Activated CD4-positive, alpha-beta T cell treated with anti-CD3 and anti-CD28 coated beads for 48 hours (primary cell): ENCODE results near the gene LRRN4CL.
A peak's percentile ranks its signal among the peaks of the same experiment; 100 is the strongest.
"Not testable (repeated sequence)": the region's sequence is repeated elsewhere in the genome, so short reads cannot be mapped to it uniquely, and the experiment has no call there.

Source experiments
- DNase-seq: peaks from one replicate; pipeline ENCODE4 v3.0.0-alpha.2; 2020

Gene LRRN4CL

DNA sequence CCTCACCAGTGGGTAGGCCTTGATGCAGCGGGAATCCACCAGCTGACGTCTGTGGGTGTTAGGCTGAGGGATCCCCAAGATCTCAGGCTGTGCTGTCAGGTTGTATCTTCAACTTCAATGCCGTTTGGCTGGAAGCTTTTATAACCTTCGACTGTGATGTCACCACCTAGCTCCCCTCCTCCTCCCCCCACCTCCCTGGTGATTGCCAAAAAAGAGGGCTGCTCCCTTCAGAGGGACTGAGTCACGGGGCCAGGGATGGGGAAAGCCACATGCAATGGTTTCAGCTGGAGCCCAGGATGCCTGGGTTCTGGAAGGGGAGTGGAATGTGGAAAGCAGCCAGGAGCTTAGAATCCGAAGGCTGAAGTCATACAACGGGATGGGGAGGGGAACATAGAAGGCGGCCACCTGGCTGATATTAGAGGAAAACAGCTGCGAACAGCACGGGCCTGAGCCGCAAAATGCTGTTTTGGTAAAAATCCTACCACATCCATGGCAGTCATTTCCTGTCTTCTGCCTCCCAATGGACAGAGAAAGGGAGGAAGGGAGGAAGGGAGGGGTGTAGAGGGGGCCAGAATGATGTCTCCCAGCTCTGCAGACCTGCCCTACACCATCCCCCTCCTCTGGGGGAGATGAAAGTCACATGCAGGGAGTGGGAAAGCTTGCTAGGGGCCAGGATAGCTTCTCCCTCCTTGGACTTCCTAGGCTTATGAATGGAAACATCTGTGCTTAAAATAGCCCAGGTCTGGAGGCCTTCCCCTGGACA lies at the start of gene LRRN4CL:
TSS of gene LRRN4CL (minus strand) at position 110 of the 763 bp plus-strand sequence. CDS start 1,022 bp downstream, outside the sequence.
- DNase-seq = no peak

DNA sequence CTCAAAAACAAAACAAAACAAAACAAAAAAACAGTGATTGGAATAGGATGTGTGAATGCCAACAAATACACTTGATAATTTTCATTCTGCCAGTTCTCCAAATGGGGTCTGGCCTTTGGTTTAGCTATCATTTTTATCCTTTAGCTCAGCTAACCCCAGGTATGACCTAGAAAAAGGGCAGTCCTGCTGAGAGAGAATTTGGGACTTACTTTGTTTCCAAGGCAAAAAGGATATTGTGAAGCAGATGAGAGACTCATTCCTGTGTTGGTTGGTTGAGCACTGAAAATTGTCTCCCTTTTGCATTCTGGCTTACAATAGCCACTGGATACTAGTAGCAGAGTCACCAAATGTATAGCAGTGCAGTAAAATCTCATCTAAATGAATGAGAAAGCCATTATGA lies 47.9 kb upstream of the LRRN4CL start:
- DNase-seq = no peak

DNA sequence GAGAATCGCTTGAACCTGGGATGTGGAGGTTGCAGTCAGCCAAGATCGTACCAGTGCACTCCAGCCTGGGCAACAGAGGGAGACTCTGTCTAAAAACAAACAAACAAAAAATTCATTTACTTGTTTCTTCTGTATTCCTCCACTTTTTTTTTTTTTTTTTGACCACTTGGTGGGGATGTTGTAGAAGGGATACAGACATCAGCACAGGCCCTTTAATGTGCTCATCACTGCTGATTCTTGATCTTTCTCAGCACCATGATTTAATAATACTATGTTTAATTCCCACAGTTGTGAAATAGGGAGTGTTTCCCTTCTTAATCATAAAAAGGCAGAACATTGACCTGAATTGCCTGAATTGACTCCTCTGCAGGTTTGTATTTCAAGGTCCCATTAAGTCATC lies 43.5 kb upstream of the LRRN4CL start:
- no peak for DNase-seq

GRCh38 chr11:62730076-62730475 lies 40.7 kb upstream of the LRRN4CL start:
- DNase-seq = not testable (repeated sequence)

DNA sequence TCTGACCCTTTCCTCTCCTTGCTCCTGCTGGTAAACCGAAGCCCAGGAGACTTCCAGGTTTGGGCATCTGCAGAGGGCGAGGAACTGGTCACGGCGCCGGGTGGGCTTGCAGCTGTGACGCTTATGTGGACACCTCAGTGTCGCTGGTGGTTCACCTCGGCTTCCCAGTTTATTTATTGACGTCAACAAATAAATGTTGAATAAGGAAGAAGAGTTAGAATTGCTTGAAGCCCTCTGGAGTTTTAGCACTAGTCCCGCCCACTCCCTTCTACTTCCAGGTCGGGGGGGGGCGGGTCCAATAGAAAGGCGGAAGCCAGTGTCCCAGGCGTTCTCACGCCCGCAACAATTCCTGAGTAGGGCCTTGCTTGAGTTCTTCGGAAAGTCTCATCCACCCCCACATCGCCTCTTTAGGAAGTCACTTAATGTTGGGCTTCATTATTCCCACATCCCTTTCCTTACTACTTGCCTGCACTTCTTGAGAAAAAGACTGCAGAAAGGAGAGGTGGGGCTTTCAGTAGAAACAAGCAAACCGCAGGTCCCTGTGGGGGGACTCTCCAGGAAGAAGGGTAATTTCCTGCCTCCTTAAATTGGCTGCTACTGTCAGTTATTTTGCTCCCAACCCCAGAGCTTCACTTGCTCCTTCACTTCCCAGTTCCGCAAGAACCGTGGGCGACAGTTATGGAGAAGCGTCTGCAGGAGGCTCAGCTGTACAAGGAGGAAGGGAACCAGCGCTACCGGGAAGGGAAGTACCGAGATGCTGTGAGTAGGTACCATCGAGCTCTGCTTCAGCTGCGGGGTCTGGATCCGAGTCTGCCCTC lies 39.0 kb upstream of the LRRN4CL start, which contains the start of gene TTC9C:
TSS of gene TTC9C (plus strand) at position 316 of the 818 bp plus-strand sequence. CDS start at position 679, 363 bp downstream.
- DNase-seq = peak; percentile 87

- DNase-seq = peak; percentile 87
These were observed 38.5 kb upstream of the LRRN4CL start for GRCh38 chr11:62727872-62728170.

DNA sequence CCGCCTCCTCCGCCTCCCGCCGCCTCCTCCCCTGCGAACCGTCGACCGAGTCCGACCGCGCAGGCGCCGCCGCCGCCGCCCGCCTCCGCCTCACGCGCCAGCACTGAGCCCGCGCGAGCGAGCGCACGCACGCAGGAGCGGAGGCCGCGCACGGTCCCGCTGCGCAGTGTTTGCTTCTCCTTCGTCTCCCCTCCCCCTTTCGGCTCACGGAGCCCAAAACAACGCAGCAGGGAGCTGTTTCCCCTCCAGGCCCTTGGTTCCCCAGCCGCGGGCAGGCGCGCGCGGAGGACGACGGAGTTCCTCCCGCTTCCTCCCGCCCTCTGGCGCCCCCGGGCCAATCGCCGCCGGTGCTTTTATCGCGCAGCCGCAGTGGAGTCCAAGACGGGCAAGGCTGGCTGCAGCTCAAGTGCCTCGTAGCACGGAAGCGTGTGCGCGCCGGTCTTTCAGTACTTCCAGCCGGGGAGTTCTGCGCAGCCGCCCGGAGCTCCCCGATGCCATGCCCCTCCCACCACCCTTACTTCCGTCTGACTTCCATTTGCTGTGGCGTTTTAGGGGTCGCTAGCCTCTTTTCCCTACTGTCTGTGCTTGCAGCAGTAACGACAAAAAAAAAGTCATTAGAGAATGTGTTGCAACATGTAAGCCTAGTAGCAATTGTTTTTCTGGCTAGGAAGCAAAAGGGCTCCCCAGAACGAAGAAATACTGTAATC lies 38.0 kb upstream of the LRRN4CL start, which contains the start of gene HNRNPUL2:
TSS of gene HNRNPUL2 (minus strand) at position 293 of the 707 bp plus-strand sequence. CDS start 301 bp downstream, outside the sequence.
- DNase-seq = peak; percentile 99

GRCh38 chr11:62726915-62727164 lies 37.5 kb upstream of the LRRN4CL start:
- no peak for DNase-seq

- DNase-seq = peak; percentile 37
These were observed 37.0 kb upstream of the LRRN4CL start for GRCh38 chr11:62726156-62726914.

DNA sequence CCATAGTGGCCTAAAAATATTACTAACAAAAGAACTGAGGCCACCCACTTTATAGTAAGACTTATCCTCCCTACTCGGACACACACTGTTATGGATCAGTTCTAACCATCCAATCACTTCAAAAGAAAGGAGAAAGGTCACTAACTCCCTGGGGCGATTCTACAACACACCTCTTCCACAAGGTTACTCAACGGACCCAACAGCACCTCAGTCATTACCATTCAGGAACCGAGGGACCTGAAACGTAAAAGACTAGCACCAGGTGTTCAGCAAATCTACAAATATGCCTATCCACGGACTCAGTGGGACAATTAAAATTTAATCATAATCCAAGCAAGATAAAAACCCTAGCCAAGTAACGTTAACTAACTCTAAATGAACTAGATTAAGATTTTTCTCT lies 36.3 kb upstream of the LRRN4CL start:
- no peak for DNase-seq

DNA sequence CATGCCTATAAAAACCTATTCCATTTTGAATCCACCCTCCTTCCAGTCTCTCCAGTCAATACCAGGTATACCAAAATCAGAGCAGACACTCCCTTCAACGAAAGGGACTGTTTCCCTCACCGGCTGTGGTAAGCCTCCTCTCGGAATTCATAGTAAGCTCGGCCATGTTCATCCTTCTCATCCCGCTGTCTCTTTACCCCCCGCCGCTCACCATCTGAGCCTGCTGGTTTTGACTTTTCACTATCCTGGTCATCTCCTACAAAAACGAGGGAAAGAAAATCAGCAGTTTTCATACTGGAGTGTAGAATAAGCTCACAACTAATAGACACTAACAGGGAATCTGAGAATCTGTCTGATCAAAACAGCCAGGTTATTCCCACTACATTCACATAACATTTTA lies 34.8 kb upstream of the LRRN4CL start:
- no peak for DNase-seq

DNA sequence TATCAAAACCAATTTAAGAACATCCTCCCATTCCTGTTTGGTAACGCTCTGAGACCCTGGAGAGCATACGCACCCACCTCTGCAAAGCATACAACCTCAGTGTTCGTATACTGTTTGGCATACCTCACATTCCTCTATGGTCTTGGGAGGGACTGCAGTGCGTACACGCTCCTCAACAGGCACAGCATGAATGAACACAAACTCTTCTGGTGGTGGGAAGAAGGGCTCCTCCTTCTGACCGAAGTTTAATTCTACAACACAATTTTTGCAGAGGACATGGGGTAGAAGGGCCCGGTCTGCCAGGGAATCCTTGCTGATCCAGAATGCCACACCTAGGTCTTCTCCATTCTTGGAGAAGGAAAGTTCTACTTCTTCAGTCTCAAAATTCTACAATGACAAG lies 32.7 kb upstream of the LRRN4CL start:
- no peak for DNase-seq

DNA sequence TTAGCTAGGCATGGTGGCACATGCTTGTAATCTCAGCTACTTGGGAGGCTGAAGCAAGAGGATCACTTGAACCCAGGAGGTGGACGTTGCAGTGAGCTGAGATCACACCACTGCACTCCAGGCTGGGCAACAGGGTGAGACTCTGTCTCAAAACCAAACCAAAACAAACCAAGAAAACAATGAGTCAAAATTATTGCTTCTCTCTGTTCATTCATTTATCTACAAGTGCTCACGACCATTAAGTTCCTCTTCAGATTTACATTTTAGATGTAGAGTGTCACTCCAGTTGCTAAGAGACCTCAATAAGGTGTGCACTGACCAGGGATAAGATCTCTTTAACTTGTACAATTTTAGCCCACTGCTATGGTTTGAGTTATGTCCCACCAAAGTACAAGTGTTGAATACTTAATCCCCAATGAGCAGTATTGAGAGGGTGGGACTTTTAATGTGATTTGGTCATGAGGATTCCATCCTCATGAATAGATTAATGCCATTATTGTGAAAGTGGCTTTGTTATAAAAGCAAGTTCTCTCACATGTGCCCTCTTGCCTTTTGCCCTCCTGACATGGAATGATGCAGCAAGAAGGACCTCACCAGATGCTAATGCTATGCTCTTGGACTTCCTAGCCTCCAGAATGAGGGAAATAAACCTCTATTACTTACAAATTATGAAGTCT lies 30.1 kb upstream of the LRRN4CL start:
- DNase-seq = no peak

GRCh38 chr11:62716816-62717215 lies 27.5 kb upstream of the LRRN4CL start:
- no peak for DNase-seq

DNA sequence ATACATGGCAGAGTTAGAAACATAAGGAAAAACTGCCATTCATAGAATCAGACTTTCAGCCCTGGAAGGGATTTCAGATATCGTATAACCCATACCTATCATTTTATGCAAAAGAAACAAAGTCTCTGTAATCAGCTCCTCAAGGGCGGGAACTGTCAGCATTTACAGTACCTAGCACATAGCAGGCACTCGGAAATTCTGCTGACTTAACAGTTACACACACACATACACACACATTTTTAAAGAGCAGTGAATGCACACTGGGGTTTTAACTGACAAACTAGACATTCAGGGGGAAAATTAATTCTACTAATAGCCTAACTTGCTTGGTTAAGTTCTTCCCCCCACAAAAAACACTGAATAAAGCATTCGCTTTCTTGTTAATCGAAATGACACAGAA lies 26.9 kb upstream of the LRRN4CL start:
- no peak for DNase-seq

GRCh38 chr11:62715150-62716130 lies 26.1 kb upstream of the LRRN4CL start:
- no peak for DNase-seq

- DNase-seq = no peak
These were observed 24.0 kb upstream of the LRRN4CL start for GRCh38 chr11:62713343-62713742.

DNA sequence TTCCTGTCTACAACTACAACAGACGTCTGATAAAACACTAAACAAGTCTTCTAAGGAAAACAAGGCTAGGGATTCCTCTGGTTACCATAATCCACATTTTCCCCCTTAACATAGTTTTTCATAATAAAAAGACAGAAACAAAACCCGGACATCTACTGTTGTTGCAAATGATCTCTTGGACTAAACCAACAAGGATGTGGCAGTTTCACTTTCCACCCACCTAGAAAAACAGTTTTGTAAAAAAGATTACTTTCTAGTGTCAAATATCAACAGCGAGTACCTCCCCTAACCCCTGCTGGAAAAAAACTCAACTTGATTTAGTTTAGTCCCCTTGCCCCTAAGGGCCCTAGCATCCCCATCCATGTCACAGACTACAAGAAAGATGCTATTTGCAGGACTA lies 23.5 kb upstream of the LRRN4CL start:
- DNase-seq = no peak

DNA sequence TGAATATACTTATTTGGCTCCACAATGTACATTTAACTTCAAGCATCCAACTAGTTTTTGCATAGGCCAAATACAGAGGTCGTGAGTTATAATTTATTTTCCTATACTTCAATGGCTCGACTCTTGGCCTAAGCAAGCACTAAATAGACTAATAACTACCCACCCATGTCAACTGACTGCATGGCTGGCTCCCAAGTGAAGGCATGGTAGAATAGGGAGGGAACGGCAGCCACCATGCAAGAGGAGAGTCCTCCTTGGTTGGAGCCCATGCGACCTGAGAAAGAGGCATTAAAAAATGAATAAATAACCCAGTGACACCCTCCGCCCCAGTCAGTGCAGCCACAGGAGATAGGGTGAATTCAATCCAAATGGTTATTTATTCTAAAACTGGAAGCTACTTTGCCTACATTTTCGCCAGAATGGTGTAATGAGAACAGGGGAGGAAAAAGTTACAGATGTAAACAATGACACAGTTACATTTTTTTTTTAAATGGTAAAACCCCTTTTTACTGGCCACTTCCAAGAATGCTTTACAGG lies 23.0 kb upstream of the LRRN4CL start:
- DNase-seq = no peak

DNA sequence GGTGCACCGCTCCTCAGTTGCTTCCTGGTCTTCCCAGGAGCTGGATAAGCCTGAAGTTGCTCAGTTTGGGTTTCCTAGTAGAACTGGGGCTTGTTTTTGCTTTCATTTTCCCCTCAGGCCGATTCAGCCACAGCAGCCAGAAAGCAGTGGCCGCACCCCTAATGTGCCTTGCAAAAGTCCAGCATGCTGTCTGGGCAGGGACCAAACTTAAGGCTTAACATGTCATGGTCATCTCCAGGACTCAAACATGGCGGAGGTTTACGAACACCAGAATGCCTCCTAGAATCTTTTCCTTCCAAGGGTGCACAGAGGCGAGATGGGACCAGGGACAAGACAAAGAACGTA lies 20.6 kb upstream of the LRRN4CL start:
- no peak for DNase-seq
